K562 treated with DMSO at 1 percent for 4 hours (cell line): Measurements from ENCODE around the gene AP1S2. TPM values are rescaled to one million over a fixed set of nuclear protein-coding genes. Genes with fewer than 3 reads are reported as not detected.

Experiments
- total RNA-seq: library from RNA; unstranded; fragments of 300-600 nt; gene quantifications from 2 replicates; pipeline ENCODE4 v1.2.3, GENCODE V29; 2022; ENCODE audit not compliant: insufficient read depth

Gene AP1S2
- 36.5 and 49.6 TPM in 2 replicates for total RNA-seq

GRCh38 chrX:15854712-15855567 lies at the start of gene AP1S2:
AP1S2 (minus strand) TSS chrX:15854813; CDS start chrX:15852524, 2,289 bp downstream.

GRCh38 chrX:15789979-15790768 lies 64.4 kb downstream of the AP1S2 start, which contains the start of gene ZRSR2:
ZRSR2 (plus strand) TSS chrX:15790484; CDS start chrX:15790496, 12 bp downstream.

Other genes with a start within 250 kb of the AP1S2 start
- gene CLTRN, start 190.0 kb downstream of the AP1S2 start, total RNA-seq: not detected in 2 replicates
- 1.0 and 1.1 TPM in 2 replicates for gene CA5B, start 116.5 kb downstream of the AP1S2 start, total RNA-seq
- gene ZRSR2, start 64.3 kb downstream of the AP1S2 start, total RNA-seq: 9.0 and 13.4 TPM in 2 replicates